ENCODE data around the gene ANKH. TPM values are rescaled to one million over a fixed set of nuclear protein-coding genes. Genes with fewer than 3 reads are reported as not detected.
"Not testable (repeated sequence)": the region's sequence is repeated elsewhere in the genome, so short reads cannot be mapped to it uniquely, and the experiment has no call there.

The ANKH gene
- total RNA-seq, 1 experiment from 2014 or later: 45.0 TPM

DNA sequence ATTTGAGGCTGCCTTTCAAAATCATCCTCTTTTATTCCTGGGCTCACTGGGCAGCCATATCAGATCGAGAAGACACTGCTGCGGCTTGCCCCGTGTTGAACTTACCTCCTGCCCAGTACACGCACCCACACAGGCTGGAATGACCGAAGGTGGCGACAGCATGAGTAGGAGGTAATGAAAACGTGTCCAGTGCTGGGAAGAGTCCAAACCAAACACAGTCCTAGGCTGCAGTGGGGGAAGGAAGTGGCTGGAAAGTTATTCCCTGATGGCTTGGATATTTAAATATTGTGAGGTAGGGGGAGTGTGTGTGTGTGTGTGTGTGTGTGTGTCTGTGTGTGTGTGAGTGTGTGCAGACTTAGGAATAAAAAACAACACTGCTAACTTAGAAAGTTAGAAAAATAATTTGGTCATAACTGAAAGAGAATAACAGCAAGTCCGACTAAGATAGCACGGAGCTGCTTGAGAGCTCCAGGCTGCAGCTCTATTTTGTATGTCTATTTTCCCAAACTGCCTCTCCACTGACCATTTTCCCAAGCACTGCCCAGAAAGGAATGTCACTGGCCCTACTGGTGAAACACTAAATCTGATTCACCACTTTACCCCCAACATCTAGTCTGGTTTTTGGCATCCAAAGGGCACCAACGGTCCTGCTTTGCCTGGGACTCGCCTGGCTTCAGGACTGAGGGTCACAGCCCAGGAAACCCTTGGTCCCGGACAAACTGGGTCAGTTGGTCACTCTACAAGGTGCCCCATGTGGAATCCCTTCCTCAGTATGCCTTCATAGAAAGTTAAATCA lies 41.2 kb downstream of the ANKH start:
- peak; percentile 32 for DNase-seq (ENCODE audit: low read depth)

DNA sequence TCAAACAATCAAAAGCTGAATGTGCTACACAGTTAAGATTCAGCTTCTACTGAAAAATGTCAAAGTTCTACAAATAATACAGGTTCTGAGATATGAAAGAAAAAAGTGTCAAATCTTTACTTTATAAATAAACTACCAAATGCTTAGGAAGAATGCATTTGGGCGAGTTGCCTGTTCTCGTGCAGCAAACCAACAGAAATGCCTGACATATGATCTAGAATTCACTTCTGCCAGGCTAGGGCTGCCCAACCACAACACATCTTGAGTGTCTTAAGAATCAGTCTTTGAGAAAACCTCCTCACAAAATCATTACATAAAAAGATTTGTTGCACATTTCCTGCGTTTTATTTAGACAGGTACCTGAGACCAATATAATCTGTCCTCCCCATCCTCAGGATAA lies 42.2 kb downstream of the ANKH start:
- DNase-seq (ENCODE audit: low read depth): no peak

DNA sequence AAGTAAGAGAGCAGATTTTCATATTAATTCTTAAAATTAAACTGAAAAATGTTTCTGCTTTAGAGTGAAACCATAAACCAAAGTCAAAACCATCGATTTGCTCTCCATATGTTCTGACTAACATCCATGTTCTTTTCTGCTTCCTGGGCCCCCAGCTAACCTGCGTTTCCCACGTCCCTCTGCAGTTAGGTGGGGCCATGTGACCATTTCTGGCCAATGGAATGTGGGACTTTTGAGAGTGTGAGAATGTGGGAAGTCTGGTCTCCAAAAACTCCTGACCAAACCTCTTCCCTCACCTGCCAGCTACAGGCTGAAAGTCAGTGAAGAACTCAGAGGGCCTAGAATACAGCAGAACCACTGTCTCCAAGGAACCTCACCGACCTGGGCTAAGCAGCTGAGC lies 44.9 kb downstream of the ANKH start:
- DNase-seq (ENCODE audit: low read depth): no peak

DNA sequence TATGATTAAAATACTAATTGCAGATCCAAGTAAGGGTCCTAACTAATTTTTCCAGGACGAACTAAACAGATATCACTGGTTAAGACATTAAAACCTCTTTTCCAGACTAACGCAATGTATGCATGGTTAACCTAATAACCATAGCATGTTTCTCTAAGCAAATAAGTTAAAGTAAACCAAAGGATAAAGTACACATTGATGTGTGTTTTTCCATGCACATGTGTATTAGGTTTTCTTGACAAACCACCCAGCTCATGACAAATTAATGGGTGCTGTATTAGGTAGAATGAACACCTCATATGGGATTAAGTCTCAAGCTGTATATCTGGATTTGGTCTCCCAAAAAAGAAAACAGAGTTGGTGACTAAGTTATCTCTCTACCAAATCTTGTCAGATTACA lies 45.6 kb downstream of the ANKH start:
- DNase-seq (ENCODE audit: low read depth): no peak

- no peak for DNase-seq (ENCODE audit: low read depth)
These were observed 47.1 kb downstream of the ANKH start for GRCh38 chr5:14824499-14824898.

- peak; percentile 72 for DNase-seq (ENCODE audit: low read depth)
These were observed 50.3 kb downstream of the ANKH start for GRCh38 chr5:14821100-14821845.

- DNase-seq (ENCODE audit: low read depth): peak; percentile 62
These were observed 52.4 kb downstream of the ANKH start for GRCh38 chr5:14818931-14819790.

DNA sequence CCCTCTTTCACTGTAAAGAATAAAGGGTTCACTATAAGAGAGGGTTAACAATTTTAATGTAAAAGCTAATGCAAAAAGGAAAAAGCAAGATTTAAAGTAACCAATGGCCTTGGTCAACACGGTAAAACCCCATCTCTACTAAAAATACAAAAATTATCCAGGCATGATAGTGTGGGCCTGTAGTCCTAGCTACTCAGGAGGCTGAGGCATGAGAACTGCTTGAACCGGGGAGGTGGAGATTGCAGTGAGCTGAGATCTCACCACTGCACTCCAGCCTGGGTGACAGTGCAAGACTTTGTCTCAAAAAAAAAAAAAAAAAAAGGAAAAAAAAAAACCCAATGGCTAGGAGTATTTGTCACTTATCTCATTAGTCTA lies 53.8 kb downstream of the ANKH start:
- DNase-seq (ENCODE audit: low read depth): not testable (repeated sequence)

DNA sequence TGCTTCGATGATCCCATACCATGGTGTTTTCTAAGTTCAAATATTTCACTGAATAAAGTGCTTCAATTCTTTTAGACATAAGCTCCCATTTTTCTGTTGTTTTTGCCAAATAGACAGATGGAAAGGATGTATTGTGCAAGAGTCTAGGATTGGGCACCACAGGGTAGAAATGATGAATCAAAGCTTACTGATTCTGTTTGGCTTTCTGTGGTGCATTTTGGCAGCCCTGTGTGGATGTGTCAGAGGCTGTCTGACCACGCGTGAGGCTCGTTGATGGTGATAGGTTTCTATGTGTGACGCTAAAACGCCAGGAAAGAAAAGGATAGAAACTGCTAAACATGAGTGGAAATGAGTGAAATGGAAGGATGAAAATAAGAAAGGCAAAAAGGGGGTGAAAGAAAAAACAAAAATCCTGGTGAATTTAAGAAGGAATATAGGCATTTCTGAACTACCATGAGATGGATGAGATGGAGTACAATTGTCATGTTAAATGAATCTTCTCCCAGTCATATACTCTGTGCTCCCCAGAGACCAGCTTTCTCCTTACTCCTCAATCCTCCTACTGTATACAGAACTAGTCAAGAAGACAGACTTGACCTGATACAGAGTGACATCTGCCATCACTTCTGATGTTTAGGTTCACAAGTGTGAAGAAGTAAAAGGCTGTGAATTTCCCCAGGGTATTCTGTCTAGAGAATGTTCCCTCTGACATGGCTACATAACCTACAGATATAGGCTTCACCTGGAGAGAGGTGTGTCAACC lies 54.4 kb downstream of the ANKH start:
- DNase-seq (ENCODE audit: low read depth): peak; percentile 93

DNA sequence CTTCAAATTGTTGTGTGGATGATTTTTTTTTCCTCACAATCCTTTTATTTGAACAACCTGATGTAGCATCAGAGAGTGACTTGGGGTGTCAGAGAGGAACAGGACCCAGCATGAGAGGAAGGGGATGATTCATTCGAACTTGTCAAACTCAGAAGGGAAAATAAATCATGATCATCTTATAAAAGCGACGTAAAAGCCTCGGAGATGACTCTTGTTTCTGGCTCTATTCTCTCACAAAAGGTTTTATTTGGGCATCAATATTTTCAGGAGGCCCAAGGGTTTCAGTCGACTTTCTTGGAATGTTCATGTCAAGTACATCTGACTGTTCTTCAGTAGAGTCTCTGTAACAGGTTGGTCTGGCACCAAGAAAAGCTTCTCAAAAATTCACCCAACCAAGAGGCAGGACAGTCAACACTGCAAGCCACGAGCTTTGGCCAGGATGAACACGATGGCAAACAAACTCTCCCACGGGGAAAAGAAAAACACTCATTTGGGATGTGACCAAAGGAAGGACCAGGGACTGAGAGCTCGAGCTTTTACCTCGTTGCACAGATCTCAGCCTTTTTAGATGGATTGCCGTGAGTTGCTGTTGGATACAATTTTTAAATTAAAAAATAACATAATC lies 55.1 kb downstream of the ANKH start:
- DNase-seq (ENCODE audit: low read depth): peak; percentile 80

GRCh38 chr5:14813747-14814146 lies 57.8 kb downstream of the ANKH start:
- no peak for DNase-seq (ENCODE audit: low read depth)

DNA sequence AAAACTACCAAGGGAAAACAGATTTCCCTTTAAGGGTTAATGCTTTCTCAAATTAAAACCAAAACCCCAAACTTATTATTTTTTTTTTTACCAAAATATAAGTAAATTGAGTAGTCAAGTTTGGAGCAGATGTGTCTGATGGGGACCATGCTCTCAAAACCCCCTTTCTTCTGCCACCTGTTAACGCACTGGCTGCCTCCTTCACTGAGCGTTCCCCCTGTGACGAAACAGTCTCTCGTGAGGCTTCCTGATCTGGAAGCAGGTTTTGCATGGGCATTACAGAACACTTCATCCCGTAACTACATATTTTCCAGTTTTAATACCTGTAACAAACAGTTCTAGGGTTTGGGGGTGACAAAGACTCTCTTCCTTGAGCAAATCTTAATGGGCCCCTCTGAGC lies 59.4 kb downstream of the ANKH start:
- DNase-seq (ENCODE audit: low read depth): no peak

DNA sequence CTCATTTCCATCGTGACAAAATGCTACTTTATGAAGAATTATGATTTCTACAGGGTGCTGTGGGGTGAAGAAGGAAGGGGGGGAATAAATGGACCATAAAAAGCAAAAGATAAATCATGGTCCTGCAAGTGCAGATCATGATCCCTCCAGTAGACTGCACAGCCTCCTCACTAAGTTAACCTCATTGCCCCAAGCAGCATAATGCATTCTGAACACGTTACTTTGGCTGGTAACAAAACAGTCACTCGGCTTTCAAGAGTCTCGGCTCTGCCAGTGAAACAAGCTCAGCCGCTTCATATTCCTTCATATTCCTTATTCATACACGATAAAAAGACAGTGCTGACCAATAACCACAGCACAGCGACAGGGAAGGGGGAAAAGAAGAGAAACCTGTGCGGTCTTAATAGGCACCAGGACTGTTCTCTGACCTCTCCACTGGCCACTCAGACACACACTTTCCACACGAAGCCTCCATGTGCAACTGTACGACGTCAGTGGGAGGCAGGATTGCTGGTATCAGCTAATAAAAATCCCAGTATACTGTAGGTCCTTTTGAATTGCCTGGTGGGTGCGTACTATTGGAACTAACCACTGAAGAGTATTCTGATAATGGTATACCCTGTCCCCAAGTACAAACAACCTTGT lies 60.5 kb downstream of the ANKH start:
- no peak for DNase-seq (ENCODE audit: low read depth)

GRCh38 chr5:14810282-14810681 lies 61.3 kb downstream of the ANKH start:
- DNase-seq (ENCODE audit: low read depth): no peak

DNA sequence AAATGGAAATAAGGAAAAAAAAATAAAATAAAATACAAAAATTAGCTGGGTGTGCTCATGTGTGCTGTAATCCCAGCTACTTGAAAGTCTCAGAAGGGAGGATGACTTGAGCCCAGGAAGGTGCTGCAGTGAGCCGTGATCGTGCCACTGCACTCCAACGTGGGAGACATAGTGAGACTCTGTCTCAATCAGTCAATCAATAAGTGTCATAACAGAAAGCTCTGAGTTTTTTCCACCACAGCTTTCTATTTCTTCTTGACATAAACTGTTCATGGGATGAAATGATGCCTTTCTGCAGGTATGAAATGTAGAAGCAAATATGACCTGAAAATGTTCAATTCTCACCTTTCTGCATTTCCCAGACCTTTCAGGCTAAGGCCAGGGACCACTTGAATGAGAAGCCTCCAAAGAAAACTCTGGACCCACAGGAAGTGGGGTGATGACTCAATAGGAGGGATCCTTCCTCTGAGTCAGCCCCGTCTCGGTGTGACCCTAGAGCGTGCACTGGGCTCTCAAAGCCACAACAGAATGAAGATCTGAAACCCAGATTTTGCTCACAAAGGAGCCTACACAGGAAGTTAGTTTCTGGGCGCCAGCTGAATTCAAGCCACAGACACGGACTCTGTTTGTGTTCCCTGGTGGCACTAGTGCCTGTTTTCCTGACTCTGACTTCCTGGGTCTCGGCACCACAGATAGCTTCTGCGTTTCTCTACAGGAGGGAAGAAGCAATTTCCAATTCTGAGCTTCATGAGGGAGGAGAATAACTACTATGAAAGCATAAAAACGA lies 62.0 kb downstream of the ANKH start:
- DNase-seq (ENCODE audit: low read depth): peak; percentile 100

DNA sequence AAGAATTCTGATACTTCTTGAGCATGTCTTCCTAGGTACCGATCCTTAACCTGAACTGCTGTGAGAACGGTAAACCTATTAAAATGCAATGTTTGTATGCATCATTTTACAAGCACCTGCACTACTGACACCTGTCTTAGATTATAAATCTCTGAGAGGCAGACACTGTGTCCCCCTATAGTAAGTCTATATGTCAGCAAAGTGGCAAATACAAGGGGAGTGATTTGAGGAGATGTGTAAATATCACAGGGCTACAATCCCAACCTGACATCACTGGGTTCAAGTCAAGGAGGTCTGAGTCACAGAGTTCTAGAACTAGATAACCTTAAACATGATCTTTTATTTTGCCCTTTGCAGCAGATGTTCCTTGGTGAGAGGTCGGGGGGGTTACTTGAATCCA lies 64.1 kb downstream of the ANKH start:
- no peak for DNase-seq (ENCODE audit: low read depth)

GRCh38 chr5:14806456-14806855 lies 65.1 kb downstream of the ANKH start:
- no peak for DNase-seq (ENCODE audit: low read depth)

- DNase-seq (ENCODE audit: low read depth): no peak
These were observed 69.0 kb downstream of the ANKH start for GRCh38 chr5:14802541-14802940.

- no peak for DNase-seq (ENCODE audit: low read depth)
These were observed 69.8 kb downstream of the ANKH start for GRCh38 chr5:14801792-14802191.
